Activated naive CD8-positive, alpha-beta T cell (primary cell): Measurements from ENCODE around the gene EVI2B.
"Not testable (repeated sequence)": the region's sequence is repeated elsewhere in the genome, so short reads cannot be mapped to it uniquely, and the experiment has no call there.

Source experiments
- H3K27ac Mint-ChIP-seq: one replicate; pipeline ENCODE4 v1.8.0; 2021; ENCODE audit warnings: mixed read lengths
- H3K27me3 Mint-ChIP-seq: one replicate; pipeline ENCODE4 v1.8.0; 2021; ENCODE audit warnings: mixed read lengths
- H3K36me3 Mint-ChIP-seq: one replicate; pipeline ENCODE4 v1.8.0; 2021; ENCODE audit warnings: mixed read lengths
- H3K4me1 Mint-ChIP-seq: one replicate; pipeline ENCODE4 v1.8.0; 2021; ENCODE audit warnings: low read depth, mixed read lengths
- H3K4me3 Mint-ChIP-seq: one replicate; pipeline ENCODE4 v1.8.0; 2021; ENCODE audit warnings: mild to moderate bottlenecking, mixed read lengths
- H3K9me3 Mint-ChIP-seq: one replicate; pipeline ENCODE4 v1.8.0; 2021; ENCODE audit warnings: low read depth, mixed read lengths

Gene EVI2B

GRCh38 chr17:31269036-31269577 is 44.7 kb downstream of the EVI2B start:
- Mint-ChIP-seq H3K4me3 (no peak overlapping the region), H3K9me3 (no peaks in the 10 kb centered on the region), H3K27me3 (no peaks in the 10 kb centered on the region), H3K36me3 (peaks cover 17% of the 10 kb centered on the region), H3K4me1 (peaks cover 3% of the 10 kb centered on the region), H3K27ac (no peak overlapping the region)

DNA sequence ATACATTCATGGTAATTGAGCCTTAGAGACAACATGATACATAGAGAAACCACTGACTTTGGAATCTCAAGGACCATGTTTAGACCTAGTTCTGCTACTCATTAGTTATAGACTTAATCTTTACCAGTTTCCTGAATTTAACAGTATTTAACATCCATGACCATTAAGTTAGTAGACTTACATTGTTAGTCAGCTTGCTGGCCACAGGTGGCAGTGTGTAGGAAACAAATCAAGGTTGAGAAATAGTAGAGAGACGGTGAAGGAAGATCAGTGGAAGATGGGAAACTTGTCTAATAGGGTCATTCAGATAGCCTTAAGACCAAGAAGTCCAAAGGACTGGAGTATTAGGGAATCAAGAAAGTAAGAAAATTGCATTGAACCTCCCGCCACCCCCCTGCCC is 47.8 kb downstream of the EVI2B start:
- peaks cover 3% of the 10 kb centered on the region for H3K4me1 Mint-ChIP-seq
- H3K27me3 Mint-ChIP-seq: no peaks in the 10 kb centered on the region
- no peak overlapping the region for H3K4me3 Mint-ChIP-seq
- H3K9me3 Mint-ChIP-seq: no peaks in the 10 kb centered on the region
- peaks cover 15% of the 10 kb centered on the region for H3K36me3 Mint-ChIP-seq
- H3K27ac Mint-ChIP-seq: no peak overlapping the region

GRCh38 chr17:31262923-31263322 is 50.9 kb downstream of the EVI2B start:
- not testable (repeated sequence) for H3K4me1 Mint-ChIP-seq, H3K27ac Mint-ChIP-seq, H3K27me3 Mint-ChIP-seq, H3K9me3 Mint-ChIP-seq, H3K4me3 Mint-ChIP-seq
- peaks cover 14% of the 10 kb centered on the region for H3K36me3 Mint-ChIP-seq

GRCh38 chr17:31261601-31262000 is 52.3 kb downstream of the EVI2B start:
- Mint-ChIP-seq H3K27ac (no peak overlapping the region), H3K27me3 (no peaks in the 10 kb centered on the region), H3K36me3 (peaks cover 9% of the 10 kb centered on the region), H3K4me1 (peaks cover 3% of the 10 kb centered on the region), H3K9me3 (no peaks in the 10 kb centered on the region), H3K4me3 (no peak overlapping the region)

DNA sequence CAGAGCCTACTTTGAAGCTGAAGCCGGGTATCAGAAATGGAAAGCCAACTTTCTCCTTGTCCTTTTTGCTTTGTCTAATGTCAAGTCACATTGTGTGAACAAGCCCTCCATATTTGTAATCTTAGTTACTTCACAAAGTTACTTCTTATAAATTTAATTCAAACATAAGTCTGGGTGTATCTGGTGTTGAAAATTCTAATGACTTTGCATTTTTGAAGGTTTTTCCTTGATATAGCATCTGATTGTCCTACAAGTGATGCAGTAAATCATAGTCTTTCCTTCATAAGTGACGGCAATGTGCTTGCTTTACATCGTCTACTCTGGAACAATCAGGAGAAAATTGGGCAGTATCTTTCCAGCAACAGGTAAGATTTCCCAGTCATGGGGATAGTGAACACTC is 53.7 kb downstream of the EVI2B start:
- no peaks in the 10 kb centered on the region for H3K9me3 Mint-ChIP-seq
- no peak overlapping the region for H3K27ac Mint-ChIP-seq
- no peaks in the 10 kb centered on the region for H3K27me3 Mint-ChIP-seq
- no peaks in the 10 kb centered on the region for H3K4me1 Mint-ChIP-seq
- peaks cover 6% of the 10 kb centered on the region for H3K36me3 Mint-ChIP-seq
- H3K4me3 Mint-ChIP-seq: no peak overlapping the region

DNA sequence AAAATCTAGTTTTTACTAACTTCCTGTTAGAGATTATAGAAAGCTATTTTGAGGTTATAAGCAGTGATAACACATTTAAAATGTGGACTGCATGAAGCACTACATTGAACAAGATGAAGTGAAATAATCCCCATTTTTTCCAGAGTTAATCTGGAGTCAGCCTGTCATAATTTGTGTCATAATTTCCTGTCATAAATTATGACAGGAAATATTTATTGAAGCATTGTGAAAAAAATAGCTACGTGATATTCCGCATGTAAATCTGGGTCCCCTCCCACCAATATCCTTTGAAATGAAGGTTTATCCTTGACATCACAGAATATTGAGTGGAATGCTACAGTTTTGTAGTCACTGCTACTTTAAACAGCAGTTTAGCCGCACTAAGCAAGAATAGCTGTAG is 56.9 kb downstream of the EVI2B start:
- no peaks in the 10 kb centered on the region for H3K9me3 Mint-ChIP-seq
- no peaks in the 10 kb centered on the region for H3K27me3 Mint-ChIP-seq
- H3K27ac Mint-ChIP-seq: no peak overlapping the region
- no peak overlapping the region for H3K4me3 Mint-ChIP-seq
- H3K4me1 Mint-ChIP-seq: no peaks in the 10 kb centered on the region
- peaks cover 6% of the 10 kb centered on the region for H3K36me3 Mint-ChIP-seq

DNA sequence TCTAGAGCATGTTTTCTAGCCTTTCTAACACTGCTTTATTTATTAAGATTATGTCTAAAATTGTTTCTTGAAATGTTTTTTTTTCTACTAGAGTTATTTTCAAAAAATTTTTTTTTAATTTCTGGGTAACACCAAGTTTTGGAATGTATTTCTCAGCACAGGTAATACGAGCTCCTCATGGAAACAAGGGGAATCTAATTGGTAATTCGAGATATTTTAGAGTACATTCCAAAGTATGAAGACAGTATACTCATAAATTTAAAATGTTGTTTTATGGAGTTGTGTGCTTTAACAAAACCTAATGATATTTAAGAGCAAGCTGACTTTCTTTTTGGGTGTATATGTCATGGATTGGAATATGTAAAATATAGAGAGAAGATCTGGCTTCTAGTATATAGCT is 59.2 kb downstream of the EVI2B start:
- Mint-ChIP-seq H3K4me1 (no peaks in the 10 kb centered on the region), H3K4me3 (no peak overlapping the region), H3K36me3 (peaks cover under 1% of the 10 kb centered on the region), H3K9me3 (no peaks in the 10 kb centered on the region), H3K27ac (no peak overlapping the region), H3K27me3 (no peaks in the 10 kb centered on the region)
